SU-DHL-6 (cell line): ENCODE measurements around the gene KIF15.

Experiments used
- H2AFZ ChIP-seq: fragments of 200-600 bp; sonication (generic); 2 replicates; pipeline ENCODE4 v1.6.1; 2014; ENCODE audit warnings: low read depth, mild to moderate bottlenecking, moderate library complexity, mixed read lengths, antibody characterized with exemption, low read length; ENCODE audit not compliant: severe bottlenecking
- H3F3A ChIP-seq: fragments of 200-600 bp; shearing (Covaris generic); 2 replicates; pipeline ENCODE4 v1.6.0; 2016; ENCODE audit warnings: antibody characterized with exemption, mild to moderate bottlenecking; ENCODE audit not compliant: insufficient read depth
- H3K27ac ChIP-seq: fragments of 200-600 bp; sonication (generic); 2 replicates; pipeline ENCODE4 v1.5.1; 2016; ENCODE audit warnings: low read depth, mild to moderate bottlenecking, low read length, moderate library complexity, mixed read lengths
- H3K27me3 ChIP-seq: fragments of 200-600 bp; sonication (generic), shearing (Covaris generic); 2 replicates; pipeline ENCODE4 v1.6.0; 2014; ENCODE audit warnings: mild to moderate bottlenecking, low read length
- H3K36me3 ChIP-seq: fragments of 200-600 bp; sonication (generic); 2 replicates; pipeline ENCODE4 v1.6.1; 2014; ENCODE audit warnings: mild to moderate bottlenecking, low read length, mixed read lengths
- H3K4me2 ChIP-seq: fragments of 300-600, 200-600 bp; shearing (Covaris generic), sonication (generic); 2 replicates; pipeline ENCODE4 v1.6.0; 2014; ENCODE audit warnings: low read length, low read depth, mild to moderate bottlenecking; ENCODE audit not compliant: poor library complexity, severe bottlenecking
- H3K4me3 ChIP-seq: fragments of 200-600 bp; sonication (generic); 2 replicates; pipeline ENCODE4 v1.5.1; 2014; ENCODE audit warnings: antibody characterized with exemption, low read length, mild to moderate bottlenecking, mixed read lengths; ENCODE audit not compliant: insufficient read depth, poor library complexity, severe bottlenecking
- H3K79me2 ChIP-seq: fragments of 200-600 bp; sonication (generic); 2 replicates; pipeline ENCODE4 v1.6.1; 2014; ENCODE audit warnings: mild to moderate bottlenecking, low read length, moderate library complexity; ENCODE audit not compliant: insufficient read depth
- H3K9ac ChIP-seq: fragments of 200-600 bp; sonication (generic); 2 replicates; pipeline ENCODE4 v1.7.0; 2014; ENCODE audit warnings: mild to moderate bottlenecking, low read length
- H3K9me2 ChIP-seq: fragments of 200-600 bp; sonication (generic); replicated peaks from 2 replicates; pipeline ENCODE4 v1.6.1; 2014; ENCODE audit warnings: low read length; ENCODE audit not compliant: insufficient read depth
- H3K9me3 ChIP-seq: fragments of 200-600 bp; sonication (generic); 2 replicates; pipeline ENCODE4 v1.6.1; 2014; ENCODE audit warnings: low read length, mixed read lengths; ENCODE audit not compliant: insufficient read depth
- H4K20me1 ChIP-seq: fragments of 200-600 bp; sonication (generic); 2 replicates; pipeline ENCODE4 v1.6.1; 2014; ENCODE audit warnings: low read depth, mild to moderate bottlenecking, antibody characterized with exemption, low read length, moderate library complexity, mixed read lengths
- CTCF ChIP-seq: fragments of 200-600 bp; sonication (generic); IDR thresholded peaks from one replicate; pipeline ENCODE4 v1.5.1; 2017; ENCODE audit warnings: antibody characterized with exemption, mild to moderate bottlenecking, low read length, moderate library complexity; ENCODE audit not compliant: insufficient read depth, poor library complexity, severe bottlenecking
- EZH2phosphoT487 ChIP-seq: fragments of 200-600 bp; sonication (generic), shearing (Covaris generic); conservative IDR thresholded peaks from 2 replicates; pipeline ENCODE4 v1.6.1; 2018; ENCODE audit warnings: mild to moderate bottlenecking, antibody characterized with exemption, low read length, moderate library complexity, mixed read lengths

KIF15 gene

GRCh38 chr3:44782891-44783290 lies 21.3 kb downstream of the KIF15 start:
- Histone ChIP-seq H3F3A (peaks cover 6% of the 10 kb centered on the region; the same call in 1 of the 2 replicates), H4K20me1 (no peaks in the 10 kb centered on the region), H3K9me2 (no peaks in the 10 kb centered on the region), H3K79me2 (no peaks in the 10 kb centered on the region), H2AFZ (no peak overlapping the region), H3K27ac (no peak overlapping the region), H3K9ac (no peak overlapping the region), H3K36me3 (peaks cover 47% of the 10 kb centered on the region), H3K9me3 (no peaks in the 10 kb centered on the region), H3K4me2 (no peak overlapping the region), H3K27me3 (no peaks in the 10 kb centered on the region), H3K4me3 (no peak overlapping the region)
- TF ChIP-seq CTCF, result no peak
- TF ChIP-seq EZH2phosphoT487, result no peak

- TF ChIP-seq CTCF (no peak), EZH2phosphoT487 (no peak)
- Histone ChIP-seq H3K36me3 (peaks cover 49% of the 10 kb centered on the region), H3K4me3 (no peak overlapping the region), H3K27ac (no peak overlapping the region), H3K4me2 (no peak overlapping the region), H3K9me3 (no peaks in the 10 kb centered on the region), H3K27me3 (no peaks in the 10 kb centered on the region), H3K79me2 (peaks cover 17% of the 10 kb centered on the region; the same call in 1 of the 2 replicates), H2AFZ (no peak overlapping the region), H3F3A (no peaks in the 10 kb centered on the region), H3K9ac (no peak overlapping the region), H3K9me2 (no peaks in the 10 kb centered on the region), H4K20me1 (no peaks in the 10 kb centered on the region)
Observed at GRCh38 chr3:44795197-44795596, 33.6 kb downstream of the KIF15 start.

- no peaks in the 10 kb centered on the region for H3K27me3 ChIP-seq
- no peak overlapping the region for H3K4me3 ChIP-seq
- H3K4me2 ChIP-seq, result no peak overlapping the region
- no peaks in the 10 kb centered on the region for H3F3A ChIP-seq
- no peaks in the 10 kb centered on the region for H3K9me3 ChIP-seq
- no peaks in the 10 kb centered on the region for H3K79me2 ChIP-seq
- no peaks in the 10 kb centered on the region for H4K20me1 ChIP-seq
- H3K36me3 ChIP-seq, result peaks cover 67% of the 10 kb centered on the region
- H2AFZ ChIP-seq, result no peak overlapping the region
- no peak overlapping the region for H3K9ac ChIP-seq
- no peak for TF ChIP-seq CTCF
- no peak for TF ChIP-seq EZH2phosphoT487
- H3K9me2 ChIP-seq, result no peaks in the 10 kb centered on the region
- H3K27ac ChIP-seq, result no peak overlapping the region
Observed at GRCh38 chr3:44802011-44802410, 40.4 kb downstream of the KIF15 start.
